ENCODE results near the gene ZNF19.

- TF ChIP-seq CTCF (IDR thresholded peaks at IDR 0.05) (no peak), POLR2A (IDR thresholded peaks at IDR 0.05) (no peak)
Measured at GRCh38 chr16:71432906-71433305, 56.2 kb downstream of the ZNF19 start.
